Measurements from ENCODE around the gene NAT8. TPM values are rescaled to one million over a fixed set of nuclear protein-coding genes. Genes with fewer than 3 reads are reported as not detected.

The NAT8 gene
- total and polyA plus RNA-seq, 2 of the 13 experiments (the other 11 are each of a cell fraction or from before 2014, with no cell fraction given): 1.9 to 12.9 TPM

- TF ChIP-seq, protein P1, sequence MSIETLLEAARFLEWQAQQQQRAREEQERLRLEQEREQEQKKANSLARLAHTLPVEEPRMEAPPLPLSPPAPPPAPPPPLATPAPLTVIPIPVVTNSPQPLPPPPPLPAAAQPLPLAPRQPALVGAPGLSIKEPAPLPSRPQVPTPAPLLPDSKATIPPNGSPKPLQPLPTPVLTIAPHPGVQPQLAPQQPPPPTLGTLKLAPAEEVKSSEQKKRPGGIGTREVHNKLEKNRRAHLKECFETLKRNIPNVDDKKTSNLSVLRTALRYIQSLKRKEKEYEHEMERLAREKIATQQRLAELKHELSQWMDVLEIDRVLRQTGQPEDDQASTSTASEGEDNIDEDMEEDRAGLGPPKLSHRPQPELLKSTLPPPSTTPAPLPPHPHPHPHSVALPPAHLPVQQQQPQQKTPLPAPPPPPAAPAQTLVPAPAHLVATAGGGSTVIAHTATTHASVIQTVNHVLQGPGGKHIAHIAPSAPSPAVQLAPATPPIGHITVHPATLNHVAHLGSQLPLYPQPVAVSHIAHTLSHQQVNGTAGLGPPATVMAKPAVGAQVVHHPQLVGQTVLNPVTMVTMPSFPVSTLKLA (IDR thresholded peaks at IDR 0.05): 0 out of 2 replicates have a peak, but pooled peaks have one; percentile 3
- peak; percentile 79 for TF ChIP-seq POGZ (CRISPR knock-in tag; IDR thresholded peaks at IDR 0.05)
- no peak for TF ChIP-seq ZNF264 (CRISPR knock-in tag; IDR thresholded peaks at IDR 0.05)
- peak; percentile 93; the same call in 1 of the 2 replicates for TF ChIP-seq RXRA (CRISPR knock-in tag; IDR thresholded peaks at IDR 0.05)
- TF ChIP-seq CBX5 (CRISPR knock-in tag; IDR thresholded peaks at IDR 0.05; ENCODE audit: borderline replicate concordance): peak; percentile 49; the same call in 1 of the 2 replicates
- peak; percentile 89 for TF ChIP-seq GABPB1 (CRISPR knock-in tag; IDR thresholded peaks at IDR 0.05)
- no peak for TF ChIP-seq NPAS2 (CRISPR knock-in tag; IDR thresholded peaks at IDR 0.05; ENCODE audit: borderline replicate concordance)
- no peak for TF ChIP-seq MAZ (IDR thresholded peaks at IDR 0.05; ENCODE audit: borderline replicate concordance, low read depth, low read length)
- TF ChIP-seq MAZ (CRISPR knock-in tag; IDR thresholded peaks at IDR 0.05; ENCODE audit: low read depth): 0 out of 2 replicates have a peak, but pooled peaks have one; percentile 67
- TF ChIP-seq JUND (CRISPR knock-in tag; IDR thresholded peaks at IDR 0.05): peak; percentile 50; the same call in 1 of the 2 replicates
- peak; percentile 57 to 64; a peak in 2 of 4 replicates for TF ChIP-seq HMGXB4 (CRISPR knock-in tag; IDR thresholded peaks at IDR 0.05; ENCODE audit: borderline replicate concordance in 1 of 2, low read depth in 1 of 2)
- no peak for TF ChIP-seq ZFY (CRISPR knock-in tag; IDR thresholded peaks at IDR 0.05)
- no peak for TF ChIP-seq CAMTA2 (CRISPR knock-in tag; IDR thresholded peaks at IDR 0.05; ENCODE audit: borderline replicate concordance)
- TF ChIP-seq MAFK (conservative IDR thresholded peaks at IDR 0.05 in 1 of 2, IDR thresholded peaks at IDR 0.05 in 1 of 2; ENCODE audit: low read length in 2 of 2): no peak
- 0 out of 2 replicates have a peak, but pooled peaks have one; percentile 31 for TF ChIP-seq ZNF343 (CRISPR knock-in tag; IDR thresholded peaks at IDR 0.05)
- TF ChIP-seq ZFP41 (CRISPR knock-in tag; IDR thresholded peaks at IDR 0.05; ENCODE audit: borderline replicate concordance): no peak
- no peak for TF ChIP-seq SP140L (CRISPR knock-in tag; IDR thresholded peaks at IDR 0.05; ENCODE audit: borderline replicate concordance)
- TF ChIP-seq KDM2A (CRISPR knock-in tag; IDR thresholded peaks at IDR 0.05; ENCODE audit: borderline replicate concordance, low read depth): peak; percentile 29; the same call in 1 of the 2 replicates
- TF ChIP-seq GABPA (IDR thresholded peaks at IDR 0.05; ENCODE audit: low read depth, low read length): peak; percentile 38
- TF ChIP-seq GABPA (CRISPR knock-in tag; IDR thresholded peaks at IDR 0.05; ENCODE audit: low read depth): peak; percentile 86
- TF ChIP-seq TBP (CRISPR knock-in tag; IDR thresholded peaks at IDR 0.05): no peak
- TF ChIP-seq ZUFSP (CRISPR knock-in tag; IDR thresholded peaks at IDR 0.05; ENCODE audit: borderline replicate concordance): no peak
- TF ChIP-seq, protein P2, sequence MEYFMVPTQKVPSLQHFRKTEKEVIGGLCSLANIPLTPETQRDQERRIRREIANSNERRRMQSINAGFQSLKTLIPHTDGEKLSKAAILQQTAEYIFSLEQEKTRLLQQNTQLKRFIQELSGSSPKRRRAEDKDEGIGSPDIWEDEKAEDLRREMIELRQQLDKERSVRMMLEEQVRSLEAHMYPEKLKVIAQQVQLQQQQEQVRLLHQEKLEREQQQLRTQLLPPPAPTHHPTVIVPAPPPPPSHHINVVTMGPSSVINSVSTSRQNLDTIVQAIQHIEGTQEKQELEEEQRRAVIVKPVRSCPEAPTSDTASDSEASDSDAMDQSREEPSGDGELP (IDR thresholded peaks at IDR 0.05; ENCODE audit: borderline replicate concordance, low read depth): peak; percentile 69
- TF ChIP-seq JDP2 (CRISPR knock-in tag; IDR thresholded peaks at IDR 0.05; ENCODE audit: borderline replicate concordance): no peak
- TF ChIP-seq CHCHD3 (CRISPR knock-in tag; IDR thresholded peaks at IDR 0.05): no peak
Measured at GRCh38 chr2:73642338-73643018, at the start of gene NAT8 (continued).
